GM19239 (cell line): ENCODE measurements around the gene POP4.
"Not testable (repeated sequence)": the region's sequence is repeated elsewhere in the genome, so short reads cannot be mapped to it uniquely, and the experiment has no call there.

Experiments
- DNase-seq: peaks from one replicate; pipeline ENCODE4 v3.0.0; 2011; ENCODE audit warnings: low spot score; ENCODE audit not compliant: insufficient read length
- FAIRE-seq: peaks from 2 replicates; lab custom pipeline; 2011; peaks lifted over from hg19 to GRCh38; lab: Jason Lieb, UNC

The POP4 gene

DNA sequence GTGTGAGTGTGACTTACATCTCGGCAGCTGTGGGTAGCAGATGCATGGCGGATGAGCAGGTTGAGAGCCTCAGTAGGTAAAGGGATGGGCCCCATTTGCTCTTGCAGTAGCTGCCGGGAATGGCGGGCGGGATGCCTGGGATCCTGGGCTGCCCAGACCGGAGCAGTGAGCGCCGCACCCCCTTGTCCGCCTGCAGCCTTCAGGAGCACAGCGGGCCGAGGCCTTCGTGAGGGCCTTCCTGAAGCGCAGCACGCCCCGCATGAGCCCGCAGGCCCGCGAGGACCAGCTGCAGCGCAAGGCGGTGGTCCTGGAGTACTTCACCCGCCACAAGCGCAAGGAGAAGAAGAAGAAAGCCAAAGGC is 4.1 kb downstream of the POP4 start:
- DNase-seq (no peak), FAIRE-seq (no peak)

DNA sequence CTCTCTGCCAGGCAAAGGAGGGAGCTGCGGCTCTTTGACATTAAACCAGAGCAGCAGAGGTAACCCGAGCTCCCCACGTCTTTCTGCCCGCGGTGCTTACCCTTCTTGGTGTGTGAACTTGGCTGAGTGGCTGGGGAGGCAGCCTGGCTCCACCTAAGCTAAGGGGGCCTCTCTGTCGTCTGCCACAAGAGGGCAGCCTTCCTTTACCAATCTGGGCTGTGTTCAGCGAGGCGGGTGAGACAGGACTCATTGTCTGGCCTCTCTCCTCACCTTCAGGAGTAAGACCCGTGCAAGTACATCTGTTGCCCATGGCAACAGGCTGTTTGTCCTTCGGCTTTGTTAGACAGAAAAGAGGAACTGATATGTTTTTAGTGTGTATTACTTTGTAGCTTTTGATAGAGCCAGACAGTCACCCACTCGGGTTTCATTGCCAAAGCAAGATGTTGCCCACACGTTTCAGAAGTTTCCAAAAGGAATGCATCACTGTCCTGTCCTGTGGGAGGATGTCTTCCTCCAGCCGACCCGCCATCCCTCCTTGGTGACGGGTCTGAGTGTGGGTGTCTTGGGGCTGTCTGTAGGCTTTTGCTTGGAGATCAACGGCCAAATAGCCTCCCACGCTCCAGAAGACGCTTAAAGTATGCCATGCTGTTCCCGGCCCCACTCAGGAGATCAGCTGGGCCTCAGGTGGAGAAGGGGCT is 4.6 kb downstream of the POP4 start:
- DNase-seq (peak; percentile 82), FAIRE-seq (peak; percentile 91)

DNA sequence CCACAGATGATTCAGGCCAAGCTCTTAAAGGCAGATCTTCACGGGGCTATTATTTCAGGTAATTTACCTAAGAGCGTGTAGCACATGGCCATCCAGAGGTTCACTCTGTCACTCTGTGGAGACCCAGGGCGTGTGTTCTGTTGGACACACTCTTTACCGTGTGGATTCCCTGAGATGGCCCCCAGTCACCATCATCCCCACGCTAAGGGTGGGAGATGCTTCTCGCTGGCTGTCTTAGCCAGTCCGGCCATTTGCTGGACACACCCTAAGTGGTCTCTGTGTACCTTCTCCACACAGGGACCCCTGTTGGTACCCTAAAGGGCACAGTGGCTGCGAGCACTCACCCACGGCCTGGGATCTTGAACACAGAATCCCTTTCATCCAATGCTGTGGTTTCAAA is 6.0 kb downstream of the POP4 start:
- no peak for FAIRE-seq
- DNase-seq, result no peak

DNA sequence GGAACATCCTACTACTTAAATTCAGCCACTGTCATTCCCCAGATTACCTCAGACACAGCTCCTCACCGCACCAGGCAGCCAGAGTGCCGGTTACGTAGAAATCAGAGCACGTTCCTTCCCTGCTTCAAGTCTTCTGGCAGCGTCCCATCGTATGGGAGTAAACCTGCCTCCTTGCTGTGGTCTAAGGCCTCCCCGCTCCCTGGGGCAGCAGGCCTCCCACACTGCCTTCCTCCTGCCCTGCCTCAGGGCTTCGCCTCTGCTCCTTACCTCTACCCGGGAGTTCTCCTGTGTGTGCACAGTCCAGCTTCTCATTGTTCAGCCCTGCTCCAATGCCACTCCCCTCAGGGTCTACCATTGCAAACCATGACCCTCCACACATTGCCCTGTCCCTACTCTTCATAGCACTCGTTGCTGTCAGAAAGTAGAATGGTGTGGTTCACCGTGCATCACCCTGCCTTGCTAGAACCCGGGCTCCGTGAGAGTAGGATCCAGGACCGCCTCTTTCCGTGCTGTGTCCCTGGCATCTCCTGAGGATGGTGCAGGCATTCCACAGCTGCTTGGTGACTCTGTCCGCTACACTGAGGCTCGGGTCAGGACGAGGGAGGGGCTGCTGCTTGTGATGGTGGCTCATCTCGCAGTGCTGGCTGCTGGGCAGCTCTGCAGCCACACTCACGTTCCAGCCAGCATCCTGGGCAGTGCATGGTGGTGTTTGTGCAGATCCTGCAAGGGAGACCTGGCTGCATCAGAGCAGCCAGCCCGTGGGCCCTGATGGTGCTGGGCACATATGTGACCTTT is 6.9 kb downstream of the POP4 start:
- FAIRE-seq (no peak), DNase-seq (no peak)

DNA sequence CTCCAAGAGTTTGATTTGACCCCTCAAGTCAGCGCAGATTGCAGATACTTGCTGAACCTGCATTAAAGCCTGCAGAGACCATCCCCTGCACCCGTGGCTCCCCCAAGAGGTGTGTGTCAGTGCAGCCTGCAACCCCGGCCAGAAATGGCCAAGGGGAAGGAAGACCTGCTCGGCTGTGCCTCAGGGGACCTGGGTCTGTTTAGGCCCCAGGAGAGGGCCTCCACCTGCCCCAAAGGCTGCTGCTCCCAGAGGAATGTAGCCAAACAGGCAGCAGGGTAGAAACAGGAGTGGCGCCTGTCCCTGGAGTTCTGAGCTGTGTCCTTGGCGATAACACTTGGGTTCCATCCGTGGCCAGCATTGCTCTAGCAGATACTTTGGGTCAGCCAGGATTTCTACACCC is 8.0 kb downstream of the POP4 start:
- DNase-seq, result no peak
- FAIRE-seq, result no peak

DNA sequence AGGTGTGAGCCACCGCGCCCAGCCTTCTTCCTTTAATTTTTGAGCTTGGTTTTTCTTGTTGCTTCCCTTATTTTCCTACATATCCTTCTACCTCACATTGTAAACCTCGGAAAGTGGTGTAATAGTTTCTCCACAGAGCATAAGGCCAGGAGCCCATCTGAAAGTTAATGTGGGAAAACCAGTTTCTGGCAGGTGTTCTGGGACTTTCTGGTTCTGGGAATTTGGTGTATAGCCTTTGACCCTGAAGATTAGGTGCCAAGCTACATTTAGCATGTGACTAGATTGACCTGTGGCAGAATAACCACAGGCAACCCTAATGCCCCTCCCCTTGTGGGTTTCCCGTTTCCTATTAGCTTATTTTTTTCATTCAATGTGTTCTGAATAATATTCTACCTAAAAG is 8.7 kb downstream of the POP4 start:
- DNase-seq, result no peak
- no peak for FAIRE-seq

DNA sequence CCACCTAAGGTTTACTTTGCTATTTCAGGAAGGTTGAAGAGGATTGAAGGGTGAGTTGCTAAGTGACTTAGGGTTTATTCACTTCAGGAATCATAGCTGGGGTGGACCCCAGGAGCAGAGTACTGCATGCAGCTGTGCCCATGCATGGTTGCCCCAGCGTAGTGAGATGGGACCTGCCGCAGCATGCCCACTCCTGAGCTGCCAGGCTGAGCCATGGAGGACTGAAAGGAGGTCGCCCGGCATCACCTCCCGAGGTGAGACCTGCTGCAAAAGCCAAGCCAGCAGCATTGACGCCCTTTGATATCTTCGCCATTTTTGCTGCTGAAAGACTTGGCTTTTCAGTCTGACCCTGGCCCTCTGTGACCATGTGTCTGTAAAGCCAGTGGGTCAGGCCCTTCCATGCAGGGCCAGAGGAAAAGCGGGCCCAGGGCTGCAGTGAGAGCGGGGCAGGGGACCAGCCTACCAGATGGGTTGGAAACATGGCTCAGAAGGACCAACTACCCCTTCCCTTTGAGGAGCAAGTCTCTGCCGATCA is 9.9 kb downstream of the POP4 start:
- FAIRE-seq (no peak), DNase-seq (no peak)

DNA sequence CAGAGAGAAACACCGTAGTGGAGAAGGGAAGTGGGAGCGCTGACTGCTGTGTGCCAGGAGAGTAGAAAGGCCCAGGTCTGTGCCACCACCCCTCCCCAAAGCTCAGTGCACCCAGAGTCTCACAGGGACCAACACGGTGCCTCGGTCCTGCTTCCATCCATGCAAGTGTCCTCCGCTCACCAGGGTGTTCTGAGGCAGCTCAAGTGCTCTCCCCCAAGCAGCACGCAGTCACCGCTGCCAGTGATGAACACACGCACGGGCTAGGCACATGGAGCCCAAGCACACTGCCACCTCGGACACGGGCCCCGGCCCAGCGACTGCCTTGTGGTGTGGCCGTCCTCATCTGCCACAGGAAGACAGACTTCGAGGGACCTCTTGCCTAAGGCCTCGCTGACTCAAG is 10.5 kb downstream of the POP4 start:
- no peak for FAIRE-seq
- DNase-seq, result no peak

DNA sequence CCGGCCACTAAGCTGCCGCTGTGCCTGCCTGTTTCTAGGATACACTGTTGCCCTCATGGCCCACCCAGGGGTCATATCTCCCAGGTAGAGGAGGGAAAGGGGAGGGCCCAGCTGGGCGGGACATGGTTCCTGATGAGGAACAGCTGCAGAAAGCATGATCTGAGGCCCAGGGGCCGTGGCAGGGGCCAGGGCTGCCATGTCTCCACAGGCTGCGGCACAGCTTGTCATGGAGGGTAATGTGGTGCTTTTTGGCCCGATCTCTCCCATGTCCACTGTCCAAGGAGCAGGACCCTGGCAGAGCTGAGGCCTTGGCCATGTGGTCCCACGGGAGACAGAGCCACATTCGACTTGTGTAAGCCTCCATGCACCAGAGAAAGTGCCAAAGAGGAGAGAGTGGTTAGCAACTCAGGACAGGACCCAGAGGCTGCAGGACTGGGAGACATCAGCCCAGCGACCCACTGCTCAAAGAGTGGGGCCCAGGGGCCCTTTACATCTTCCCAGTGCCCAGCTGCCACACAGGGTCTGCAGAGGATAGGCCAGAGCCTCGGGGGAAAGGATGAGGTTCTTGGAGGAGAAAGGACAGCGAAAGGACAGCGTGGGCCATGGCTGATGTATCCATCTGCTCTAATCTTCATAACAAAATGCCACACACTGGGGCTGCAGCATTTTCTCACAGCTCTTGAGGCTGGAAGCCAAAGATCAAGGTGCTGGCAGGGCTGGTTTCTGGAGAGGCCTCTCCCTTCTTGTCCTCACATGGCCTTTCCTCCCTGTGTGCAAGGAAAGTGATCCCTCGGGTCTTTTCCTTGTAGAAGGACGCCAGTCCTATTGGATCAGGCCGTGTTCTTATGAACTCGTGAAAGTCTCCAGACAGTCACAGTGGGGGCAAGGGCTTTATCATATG is 11.5 kb downstream of the POP4 start:
- no peak for FAIRE-seq
- DNase-seq, result no peak

DNA sequence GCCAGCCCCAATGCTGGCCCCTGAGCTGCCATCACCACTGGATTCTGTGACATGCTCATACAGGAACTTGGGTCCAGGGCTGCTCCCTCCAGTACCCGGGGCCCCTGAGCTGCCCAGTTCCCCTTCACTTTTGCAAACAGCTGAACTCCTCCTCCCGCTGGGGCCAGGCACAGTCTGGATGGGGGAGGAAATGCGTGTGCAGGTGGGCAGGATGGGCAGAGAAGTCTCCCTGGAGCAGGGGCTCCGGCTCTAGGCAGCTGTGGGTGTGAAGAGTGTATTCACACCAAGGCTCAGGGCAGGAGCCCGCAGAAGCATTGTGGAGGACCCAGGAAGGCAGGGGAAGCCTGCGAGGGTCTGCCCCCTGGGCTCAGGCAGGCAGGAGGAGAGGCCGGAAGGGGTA is 12.4 kb downstream of the POP4 start:
- FAIRE-seq (no peak), DNase-seq (no peak)

DNA sequence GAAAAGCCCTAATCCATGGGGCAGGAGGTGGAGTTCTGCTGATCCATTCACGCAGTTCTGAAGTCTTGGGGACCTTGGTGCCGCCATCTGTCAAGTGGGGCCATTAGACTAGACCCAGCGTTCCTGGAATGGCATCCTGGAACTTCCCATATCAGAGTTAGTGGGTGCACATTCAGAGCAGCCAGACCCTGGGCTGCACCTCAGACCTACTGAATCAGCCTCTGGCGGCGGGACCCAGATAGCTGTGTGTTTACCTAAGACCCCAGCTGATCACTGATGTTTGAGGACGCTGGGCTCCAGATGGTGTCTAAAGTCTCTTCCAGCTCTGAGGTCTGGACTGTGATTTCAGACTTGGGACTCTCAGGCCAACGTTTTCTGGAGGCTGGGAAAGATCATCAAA is 12.8 kb downstream of the POP4 start:
- FAIRE-seq, result no peak

DNA sequence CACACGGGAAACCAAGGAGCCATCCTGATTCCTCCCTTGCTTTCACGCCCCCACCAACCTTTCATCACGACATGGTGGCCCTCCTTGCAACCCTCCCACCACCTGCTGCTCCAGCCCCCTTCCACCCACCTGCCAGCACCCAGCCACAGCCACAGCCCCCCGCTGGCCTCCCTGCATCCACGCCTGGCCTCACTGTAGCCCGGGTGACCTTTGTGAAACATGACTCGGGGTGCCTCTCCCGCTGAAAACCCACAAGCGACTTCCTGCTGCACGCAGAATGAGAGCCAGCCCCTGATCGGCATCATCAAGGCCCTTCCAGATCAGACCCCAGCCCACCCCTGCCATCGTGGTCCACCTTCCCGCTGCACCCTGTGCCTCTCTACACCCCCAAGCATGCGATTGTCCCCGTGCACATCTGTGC is 14.9 kb downstream of the POP4 start:
- DNase-seq (no peak), FAIRE-seq (no peak)

More for the DNA sequence above, 12.8 kb downstream of the POP4 start:
- no peak for DNase-seq

DNA sequence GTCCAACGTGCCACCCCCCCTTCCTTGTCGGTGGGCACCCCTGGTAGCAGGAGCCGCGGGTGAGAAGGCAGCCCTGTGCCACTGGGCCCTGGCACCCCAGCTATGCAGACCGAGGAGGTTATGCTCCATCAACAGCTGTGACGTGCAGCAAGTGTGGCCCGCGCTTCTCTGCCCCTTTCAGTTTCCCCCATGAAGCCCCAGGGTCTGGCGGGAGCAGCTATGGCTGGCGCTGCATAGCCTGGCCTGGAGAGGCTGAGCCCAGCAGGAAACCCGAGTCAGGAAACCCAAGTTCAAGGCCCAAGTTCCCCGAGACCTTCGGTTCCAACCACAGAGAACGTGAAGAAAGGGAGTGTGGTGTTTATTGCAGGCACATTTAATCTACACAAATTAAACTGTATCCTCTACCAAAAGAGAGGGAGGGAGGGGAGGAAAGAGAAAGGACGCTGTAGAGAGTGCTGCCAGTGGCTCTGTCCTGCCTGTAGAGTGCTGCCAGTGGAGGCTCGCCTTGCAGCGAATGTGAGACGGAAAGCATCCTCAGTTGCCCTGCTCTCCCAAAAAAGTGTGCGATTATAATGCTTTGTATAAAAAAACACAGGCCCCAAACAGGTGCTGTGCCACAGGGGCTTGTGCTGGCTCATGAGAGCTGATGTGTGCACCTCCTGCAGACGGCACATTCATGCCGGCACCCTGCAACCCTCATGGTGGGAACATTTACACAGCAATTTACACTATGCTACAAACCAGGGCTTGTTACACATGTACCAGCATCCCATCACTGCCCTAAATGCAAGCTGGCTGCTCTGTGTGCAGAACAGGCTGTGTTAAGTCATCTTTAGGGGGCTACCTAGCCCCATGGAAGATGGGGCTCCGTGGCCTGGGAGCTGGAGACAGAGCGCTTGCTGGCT is 16.3 kb downstream of the POP4 start:
- FAIRE-seq, result peak; percentile 81
- DNase-seq, result peak; percentile 44

DNA sequence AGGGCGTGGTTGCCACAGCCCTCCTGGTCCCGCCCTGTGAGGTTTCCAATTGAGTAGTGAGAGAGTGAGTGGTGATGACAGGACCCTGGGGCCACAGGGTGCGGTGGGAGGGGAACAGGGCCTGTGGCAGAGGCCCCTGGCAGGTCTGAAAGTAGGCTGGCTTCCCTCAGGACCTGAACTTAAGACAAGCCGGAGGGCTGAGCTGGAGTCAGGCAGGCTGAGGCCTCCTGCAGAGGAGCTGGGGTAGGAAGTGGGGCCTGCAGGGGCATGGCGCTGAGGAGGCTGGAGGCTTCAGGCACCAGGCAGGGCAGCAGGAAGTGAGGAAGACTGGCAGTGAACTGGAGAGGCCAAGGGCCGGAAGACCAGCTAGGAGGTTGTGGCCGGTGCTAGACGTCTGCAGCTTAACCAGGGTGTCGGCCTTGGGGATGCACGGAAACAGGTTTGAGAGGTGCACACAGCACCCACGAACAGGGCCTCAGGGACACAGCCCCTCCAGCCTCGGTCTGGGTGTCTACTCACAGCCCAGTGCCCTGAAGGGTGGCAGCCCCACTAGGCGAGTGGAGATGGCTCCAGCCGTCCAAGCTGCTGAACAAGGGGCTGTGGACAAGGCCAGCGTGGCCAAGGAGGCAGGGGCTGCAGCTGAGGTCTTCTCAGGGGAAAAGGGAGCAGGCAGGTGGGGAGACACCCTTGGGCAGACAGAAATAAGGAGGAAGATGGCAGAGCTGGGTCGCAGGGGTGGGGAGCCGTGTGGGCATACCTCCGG is 17.8 kb downstream of the POP4 start:
- DNase-seq (no peak), FAIRE-seq (no peak)

DNA sequence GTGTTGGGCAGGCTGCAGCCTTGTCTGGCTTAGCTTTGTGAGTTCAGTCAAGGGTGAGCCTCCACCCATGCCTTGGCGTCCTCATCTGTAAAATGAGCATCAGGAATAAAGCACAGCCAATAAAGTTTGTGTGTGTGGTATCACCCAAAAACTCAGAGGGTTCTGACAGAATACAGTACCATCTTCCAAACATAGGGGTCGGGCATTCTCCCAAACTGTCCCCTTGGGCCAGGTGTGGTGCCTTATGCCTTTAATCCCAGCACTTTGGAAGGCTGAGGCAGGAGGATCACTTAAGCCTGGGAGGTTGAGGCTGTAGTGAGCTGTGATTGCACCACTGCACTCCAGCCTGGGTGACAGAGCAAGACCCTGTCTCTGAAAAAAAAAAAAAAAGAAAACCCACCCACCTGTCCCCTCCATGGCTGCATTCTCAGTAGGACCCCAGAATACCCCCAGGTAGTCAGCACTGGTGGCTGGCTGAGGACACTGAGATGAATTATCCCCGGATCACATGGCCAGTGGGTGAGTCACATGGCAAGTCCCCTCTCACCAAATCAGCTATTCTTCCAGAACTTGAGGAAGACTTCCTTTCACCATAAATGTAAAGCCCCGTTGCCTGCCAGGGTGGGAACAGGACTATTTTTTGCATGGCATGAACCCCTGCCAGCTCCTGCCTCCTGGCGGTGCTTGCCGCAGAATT is 18.6 kb downstream of the POP4 start:
- no peak for FAIRE-seq

DNA sequence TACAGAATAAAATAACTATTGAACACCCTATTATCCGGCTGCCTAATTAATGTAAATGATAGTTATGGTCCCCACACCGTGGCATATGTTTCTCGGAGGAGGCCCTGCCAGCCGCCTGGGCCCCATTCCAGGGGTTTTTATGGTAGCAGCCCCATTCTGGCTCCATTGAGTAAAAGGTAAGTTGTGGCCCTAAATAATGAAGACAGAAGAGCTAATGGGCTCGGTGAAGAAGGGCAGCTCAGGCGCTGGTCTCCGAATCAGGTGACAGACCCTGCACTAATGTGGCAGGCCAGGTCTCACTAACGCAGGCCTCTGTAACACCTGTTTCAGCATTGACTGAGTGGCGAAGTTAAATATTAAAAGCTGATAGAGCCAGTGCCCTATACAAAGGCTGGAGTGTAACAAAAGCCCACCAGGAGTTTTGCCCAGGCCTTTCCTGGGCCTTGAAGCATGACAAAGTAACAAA is 19.1 kb downstream of the POP4 start:
- no peak for FAIRE-seq
- no peak for DNase-seq

More for the DNA sequence above, 18.6 kb downstream of the POP4 start:
- no peak for DNase-seq

DNA sequence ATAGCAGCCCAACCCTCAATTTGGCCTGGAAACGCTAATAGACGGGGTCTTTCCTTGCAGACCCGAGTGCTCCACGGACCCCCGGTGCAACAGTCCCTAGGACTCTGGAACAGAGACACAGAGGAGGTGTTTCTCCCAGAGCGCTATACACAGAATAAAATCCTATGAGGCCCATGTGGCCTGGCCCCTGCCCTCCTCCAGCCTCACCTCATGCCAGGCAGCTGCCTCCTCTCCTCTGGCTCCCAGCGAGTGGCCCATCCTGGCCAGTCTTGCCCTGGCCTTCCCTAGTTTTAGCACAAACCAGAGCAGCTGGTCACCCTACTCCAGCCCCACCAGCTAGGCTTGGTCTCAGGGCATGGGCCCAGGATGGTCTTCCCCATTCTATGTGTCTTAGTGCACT is 20.3 kb downstream of the POP4 start:
- no peak for FAIRE-seq
- DNase-seq, result no peak

DNA sequence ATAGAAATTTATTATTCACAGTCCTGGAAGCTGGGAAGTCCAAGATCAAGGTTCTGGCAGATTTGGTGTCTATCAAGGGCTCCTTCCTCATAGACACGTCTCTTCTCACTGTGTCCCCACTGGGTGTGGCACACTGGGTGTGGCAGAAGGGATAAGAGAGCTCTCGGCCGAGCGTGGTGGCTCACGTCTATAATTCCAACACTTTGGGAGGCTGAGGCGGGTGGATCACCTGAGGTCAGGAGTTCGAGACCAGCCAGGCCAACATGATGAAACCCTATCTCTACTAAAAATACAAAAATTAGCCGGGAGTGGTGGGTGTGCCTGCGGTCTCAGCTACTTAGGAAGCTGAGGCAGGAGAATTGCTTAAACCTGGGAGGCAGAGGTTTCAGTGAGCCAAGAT is 20.7 kb downstream of the POP4 start:
- FAIRE-seq, DNase-seq: not testable (repeated sequence)
